ENCODE data around the gene MPRIP.

DNA sequence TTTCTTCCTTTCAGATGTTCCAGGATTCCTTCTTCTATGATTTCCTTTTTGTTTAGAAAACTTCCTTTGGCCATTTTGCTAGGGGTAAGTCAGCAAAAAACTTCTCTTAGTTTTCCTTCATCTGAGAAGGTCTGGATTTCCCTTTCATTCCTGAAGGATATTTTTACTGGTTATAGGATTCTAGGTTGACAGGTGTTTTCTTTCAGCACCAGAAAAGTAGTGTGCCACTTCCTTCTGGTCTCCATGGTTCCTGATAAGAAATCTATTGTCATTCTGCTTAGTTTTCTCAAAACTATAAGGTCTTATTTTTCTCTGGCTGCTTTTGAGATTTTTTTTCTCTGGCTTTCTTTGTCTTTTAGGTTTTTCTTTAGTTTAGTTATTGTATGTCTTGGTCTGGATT is 27.6 kb downstream of the MPRIP start:
- TF ChIP-seq, protein P1, sequence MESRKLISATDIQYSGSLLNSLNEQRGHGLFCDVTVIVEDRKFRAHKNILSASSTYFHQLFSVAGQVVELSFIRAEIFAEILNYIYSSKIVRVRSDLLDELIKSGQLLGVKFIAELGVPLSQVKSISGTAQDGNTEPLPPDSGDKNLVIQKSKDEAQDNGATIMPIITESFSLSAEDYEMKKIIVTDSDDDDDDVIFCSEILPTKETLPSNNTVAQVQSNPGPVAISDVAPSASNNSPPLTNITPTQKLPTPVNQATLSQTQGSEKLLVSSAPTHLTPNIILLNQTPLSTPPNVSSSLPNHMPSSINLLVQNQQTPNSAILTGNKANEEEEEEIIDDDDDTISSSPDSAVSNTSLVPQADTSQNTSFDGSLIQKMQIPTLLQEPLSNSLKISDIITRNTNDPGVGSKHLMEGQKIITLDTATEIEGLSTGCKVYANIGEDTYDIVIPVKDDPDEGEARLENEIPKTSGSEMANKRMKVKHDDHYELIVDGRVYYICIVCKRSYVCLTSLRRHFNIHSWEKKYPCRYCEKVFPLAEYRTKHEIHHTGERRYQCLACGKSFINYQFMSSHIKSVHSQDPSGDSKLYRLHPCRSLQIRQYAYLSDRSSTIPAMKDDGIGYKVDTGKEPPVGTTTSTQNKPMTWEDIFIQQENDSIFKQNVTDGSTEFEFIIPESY (IDR thresholded peaks at IDR 0.05; ENCODE audit: extremely low read depth, insufficient replicate concordance, low read length) = no peak
- TF ChIP-seq EZH2 (IDR thresholded peaks at IDR 0.05) = no peak
- TF ChIP-seq, protein P2, sequence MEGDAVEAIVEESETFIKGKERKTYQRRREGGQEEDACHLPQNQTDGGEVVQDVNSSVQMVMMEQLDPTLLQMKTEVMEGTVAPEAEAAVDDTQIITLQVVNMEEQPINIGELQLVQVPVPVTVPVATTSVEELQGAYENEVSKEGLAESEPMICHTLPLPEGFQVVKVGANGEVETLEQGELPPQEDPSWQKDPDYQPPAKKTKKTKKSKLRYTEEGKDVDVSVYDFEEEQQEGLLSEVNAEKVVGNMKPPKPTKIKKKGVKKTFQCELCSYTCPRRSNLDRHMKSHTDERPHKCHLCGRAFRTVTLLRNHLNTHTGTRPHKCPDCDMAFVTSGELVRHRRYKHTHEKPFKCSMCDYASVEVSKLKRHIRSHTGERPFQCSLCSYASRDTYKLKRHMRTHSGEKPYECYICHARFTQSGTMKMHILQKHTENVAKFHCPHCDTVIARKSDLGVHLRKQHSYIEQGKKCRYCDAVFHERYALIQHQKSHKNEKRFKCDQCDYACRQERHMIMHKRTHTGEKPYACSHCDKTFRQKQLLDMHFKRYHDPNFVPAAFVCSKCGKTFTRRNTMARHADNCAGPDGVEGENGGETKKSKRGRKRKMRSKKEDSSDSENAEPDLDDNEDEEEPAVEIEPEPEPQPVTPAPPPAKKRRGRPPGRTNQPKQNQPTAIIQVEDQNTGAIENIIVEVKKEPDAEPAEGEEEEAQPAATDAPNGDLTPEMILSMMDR (IDR thresholded peaks at IDR 0.05 in 2 of 3, conservative IDR thresholded peaks at IDR 0.05 in 1 of 3; ENCODE audit: borderline replicate concordance in 1 of 3, insufficient read depth in 1 of 3, low read depth in 2 of 3, low read length in 2 of 3) = no peak
- no peak for TF ChIP-seq POLR2AphosphoS5 (IDR thresholded peaks at IDR 0.05; ENCODE audit: low read depth, low read length)
- TF ChIP-seq POLR2A (IDR thresholded peaks at IDR 0.05; ENCODE audit: borderline replicate concordance, extremely low read depth, insufficient read depth, insufficient read length) = no peak
- TF ChIP-seq JUND (IDR thresholded peaks at IDR 0.05) = no peak
- TF ChIP-seq FOSL1 (IDR thresholded peaks at IDR 0.05; ENCODE audit: low read depth) = no peak
- TF ChIP-seq, protein P3, sequence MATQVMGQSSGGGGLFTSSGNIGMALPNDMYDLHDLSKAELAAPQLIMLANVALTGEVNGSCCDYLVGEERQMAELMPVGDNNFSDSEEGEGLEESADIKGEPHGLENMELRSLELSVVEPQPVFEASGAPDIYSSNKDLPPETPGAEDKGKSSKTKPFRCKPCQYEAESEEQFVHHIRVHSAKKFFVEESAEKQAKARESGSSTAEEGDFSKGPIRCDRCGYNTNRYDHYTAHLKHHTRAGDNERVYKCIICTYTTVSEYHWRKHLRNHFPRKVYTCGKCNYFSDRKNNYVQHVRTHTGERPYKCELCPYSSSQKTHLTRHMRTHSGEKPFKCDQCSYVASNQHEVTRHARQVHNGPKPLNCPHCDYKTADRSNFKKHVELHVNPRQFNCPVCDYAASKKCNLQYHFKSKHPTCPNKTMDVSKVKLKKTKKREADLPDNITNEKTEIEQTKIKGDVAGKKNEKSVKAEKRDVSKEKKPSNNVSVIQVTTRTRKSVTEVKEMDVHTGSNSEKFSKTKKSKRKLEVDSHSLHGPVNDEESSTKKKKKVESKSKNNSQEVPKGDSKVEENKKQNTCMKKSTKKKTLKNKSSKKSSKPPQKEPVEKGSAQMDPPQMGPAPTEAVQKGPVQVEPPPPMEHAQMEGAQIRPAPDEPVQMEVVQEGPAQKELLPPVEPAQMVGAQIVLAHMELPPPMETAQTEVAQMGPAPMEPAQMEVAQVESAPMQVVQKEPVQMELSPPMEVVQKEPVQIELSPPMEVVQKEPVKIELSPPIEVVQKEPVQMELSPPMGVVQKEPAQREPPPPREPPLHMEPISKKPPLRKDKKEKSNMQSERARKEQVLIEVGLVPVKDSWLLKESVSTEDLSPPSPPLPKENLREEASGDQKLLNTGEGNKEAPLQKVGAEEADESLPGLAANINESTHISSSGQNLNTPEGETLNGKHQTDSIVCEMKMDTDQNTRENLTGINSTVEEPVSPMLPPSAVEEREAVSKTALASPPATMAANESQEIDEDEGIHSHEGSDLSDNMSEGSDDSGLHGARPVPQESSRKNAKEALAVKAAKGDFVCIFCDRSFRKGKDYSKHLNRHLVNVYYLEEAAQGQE (IDR thresholded peaks at IDR 0.05; ENCODE audit: low read depth) = no peak
- no peak for TF ChIP-seq ZNF274 (IDR thresholded peaks at IDR 0.05; ENCODE audit: low read depth, low read length)
- no peak for TF ChIP-seq EGR1 (IDR thresholded peaks at IDR 0.05; ENCODE audit: low read depth)
- TF ChIP-seq ZFX (IDR thresholded peaks at IDR 0.05) = no peak
- TF ChIP-seq EZH2phosphoT487 (IDR thresholded peaks at IDR 0.05; ENCODE audit: borderline replicate concordance) = no peak
